OCI-LY1 (cell line): ENCODE results near the gene ABTB2.

Source experiments
- H2AFZ ChIP-seq: fragments of 200-600 bp; sonication (generic), shearing (Covaris generic); 2 replicates; pipeline ENCODE4 v1.6.0; 2014; ENCODE audit warnings: antibody characterized with exemption, mild to moderate bottlenecking, low read length
- H3F3A ChIP-seq: fragments of 200-600 bp; sonication (generic), shearing (Covaris generic); 2 replicates; pipeline ENCODE4 v1.6.0; 2014; ENCODE audit warnings: mild to moderate bottlenecking, antibody characterized with exemption, low read length, moderate library complexity; ENCODE audit not compliant: insufficient read depth
- H3K27ac ChIP-seq: fragments of 200-600 bp; sonication (generic); 2 replicates; pipeline ENCODE4 v1.5.1; 2014; ENCODE audit warnings: low read length, mixed run types, mild to moderate bottlenecking, low read depth; ENCODE audit not compliant: poor library complexity, severe bottlenecking
- H3K27me3 ChIP-seq: fragments of 200-600 bp; sonication (generic); 2 replicates; pipeline ENCODE4 v1.6.0; 2014; ENCODE audit warnings: antibody characterized with exemption, mild to moderate bottlenecking, low read length, moderate library complexity; ENCODE audit not compliant: insufficient read depth
- H3K36me3 ChIP-seq: fragments of 200-600 bp; sonication (generic); 2 replicates; pipeline ENCODE4 v1.6.1; 2014; ENCODE audit warnings: mild to moderate bottlenecking, antibody characterized with exemption, low read length, moderate library complexity, mixed read lengths; ENCODE audit not compliant: insufficient read depth
- H3K4me1 ChIP-seq: fragments of 200-600 bp; sonication (generic); 2 replicates; pipeline ENCODE4 v1.5.1; 2014; ENCODE audit warnings: mild to moderate bottlenecking, low read length, moderate library complexity; ENCODE audit not compliant: insufficient read depth, severe bottlenecking
- H3K4me2 ChIP-seq: fragments of 200-600 bp; sonication (generic), shearing (Covaris generic); 2 replicates; pipeline ENCODE4 v1.6.1; 2014; ENCODE audit warnings: low read length
- H3K4me3 ChIP-seq: fragments of 200-600 bp; sonication (generic); 2 replicates; pipeline ENCODE4 v1.5.1; 2014; ENCODE audit warnings: low read length, low read depth, mild to moderate bottlenecking, mixed read lengths; ENCODE audit not compliant: poor library complexity, severe bottlenecking
- H3K79me2 ChIP-seq: fragments of 200-600 bp; shearing (Covaris generic); 2 replicates; pipeline ENCODE4 v1.6.1; 2016; ENCODE audit warnings: mixed run types, low read length, mixed read lengths; ENCODE audit not compliant: insufficient read depth
- H3K9ac ChIP-seq: fragments of 200-600 bp; sonication (generic), shearing (Covaris generic); 2 replicates; pipeline ENCODE4 v1.6.1; 2014; ENCODE audit warnings: mild to moderate bottlenecking, low read length, mixed read lengths
- H3K9me2 ChIP-seq: fragments of 200-600 bp; sonication (generic), shearing (Covaris generic); 2 replicates; pipeline ENCODE4 v1.6.1; 2014; ENCODE audit warnings: low read depth, mild to moderate bottlenecking, low read length, mixed read lengths
- H3K9me3 ChIP-seq: fragments of 200-600 bp; shearing (Covaris generic); 2 replicates; pipeline ENCODE4 v1.6.1; 2014; ENCODE audit warnings: low read length, mixed read lengths
- H4K20me1 ChIP-seq: fragments of 200-600 bp; sonication (generic), shearing (Covaris generic); 2 replicates; pipeline ENCODE4 v1.6.0; 2016; ENCODE audit warnings: mild to moderate bottlenecking, low read length; ENCODE audit not compliant: insufficient read depth
- CTCF ChIP-seq: fragments of 200-600 bp; sonication (generic), shearing (Covaris generic); IDR thresholded peaks from 2 replicates; pipeline ENCODE4 v1.5.1; 2017; ENCODE audit warnings: mild to moderate bottlenecking, antibody characterized with exemption, low read length, moderate library complexity, mixed read lengths
- EZH2 ChIP-seq: fragments of 200-600 bp; sonication (generic), shearing (Covaris generic); IDR thresholded peaks from 2 replicates; pipeline ENCODE4 v1.8.0; 2017; ENCODE audit warnings: borderline replicate concordance, mixed run types, mild to moderate bottlenecking, antibody characterized with exemption, low read length, moderate library complexity, mixed read lengths

ABTB2 gene

DNA sequence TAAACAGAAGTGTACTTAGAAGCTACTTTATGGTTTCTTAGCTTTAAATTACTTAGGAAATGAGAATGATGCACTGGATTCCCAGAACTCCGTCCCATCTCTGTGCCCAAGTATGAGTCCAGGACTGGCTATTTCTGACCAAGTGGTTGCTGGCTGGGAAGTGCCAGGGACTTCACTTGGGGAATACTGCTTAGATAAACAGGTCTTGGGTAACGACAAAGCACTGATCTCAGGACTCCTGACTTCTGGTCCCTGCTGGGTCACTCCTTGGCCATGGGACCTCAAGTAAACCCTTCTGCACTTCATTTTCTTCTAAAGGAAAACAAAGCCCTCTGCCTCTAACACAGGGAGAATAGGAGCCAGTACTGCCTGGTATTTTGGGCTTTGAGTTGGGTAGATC is 27.9 kb downstream of the ABTB2 start:
- H3K79me2 ChIP-seq, result no peaks in the 10 kb centered on the region
- no peaks in the 10 kb centered on the region for H3K36me3 ChIP-seq
- no peaks in the 10 kb centered on the region for H3K9me3 ChIP-seq
- no peaks in the 10 kb centered on the region for H3K27me3 ChIP-seq
- no peaks in the 10 kb centered on the region for H4K20me1 ChIP-seq
- H2AFZ ChIP-seq, result no peak overlapping the region
- TF ChIP-seq CTCF (no peak), EZH2 (no peak)
- no peaks in the 10 kb centered on the region for H3K4me1 ChIP-seq
- H3K9me2 ChIP-seq, result no peaks in the 10 kb centered on the region
- no peak overlapping the region for H3K9ac ChIP-seq
- H3K27ac ChIP-seq, result no peak overlapping the region
- no peak overlapping the region for H3K4me2 ChIP-seq
- no peak overlapping the region for H3K4me3 ChIP-seq
- H3F3A ChIP-seq, result no peaks in the 10 kb centered on the region

DNA sequence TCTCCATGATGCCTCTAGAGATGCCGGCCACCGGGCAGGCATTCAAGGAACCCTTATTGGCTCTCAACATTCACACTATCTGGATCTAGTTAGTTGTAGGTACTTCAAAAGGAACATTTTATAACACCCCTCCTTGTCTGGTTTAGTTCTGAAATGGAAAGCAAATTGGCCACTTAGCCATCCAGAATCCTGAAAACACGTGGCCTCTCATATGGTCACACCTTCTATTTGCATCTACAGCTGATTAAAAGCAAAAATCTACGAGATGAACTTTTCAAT is 29.2 kb downstream of the ABTB2 start:
- no peaks in the 10 kb centered on the region for H4K20me1 ChIP-seq
- no peak overlapping the region for H3K9ac ChIP-seq
- no peaks in the 10 kb centered on the region for H3K36me3 ChIP-seq
- no peak overlapping the region for H3K4me2 ChIP-seq
- no peak overlapping the region for H2AFZ ChIP-seq
- H3K4me1 ChIP-seq, result no peaks in the 10 kb centered on the region
- no peaks in the 10 kb centered on the region for H3K9me2 ChIP-seq
- H3K27ac ChIP-seq, result no peak overlapping the region
- no peaks in the 10 kb centered on the region for H3K27me3 ChIP-seq
- no peak overlapping the region for H3K4me3 ChIP-seq
- TF ChIP-seq CTCF (no peak), EZH2 (no peak)
- H3F3A ChIP-seq, result no peaks in the 10 kb centered on the region
- H3K79me2 ChIP-seq, result no peaks in the 10 kb centered on the region
- no peaks in the 10 kb centered on the region for H3K9me3 ChIP-seq

GRCh38 chr11:34327804-34328631 is 29.8 kb downstream of the ABTB2 start:
- Histone ChIP-seq H3K27ac (no peak overlapping the region), H3K4me1 (no peaks in the 10 kb centered on the region), H3K27me3 (no peaks in the 10 kb centered on the region), H3K4me3 (no peak overlapping the region), H3K9me2 (no peaks in the 10 kb centered on the region), H3K9ac (no peak overlapping the region), H3K36me3 (no peaks in the 10 kb centered on the region), H2AFZ (no peak overlapping the region), H3K9me3 (no peaks in the 10 kb centered on the region), H3K4me2 (no peak overlapping the region), H3K79me2 (no peaks in the 10 kb centered on the region), H3F3A (no peaks in the 10 kb centered on the region), H4K20me1 (no peaks in the 10 kb centered on the region)
- no peak for TF ChIP-seq CTCF
- no peak for TF ChIP-seq EZH2
